Mesothelial cell of epicardium (in vitro differentiated cells): ENCODE data around the gene MRPL4. TPM values are rescaled to one million over a fixed set of nuclear protein-coding genes. Genes with fewer than 3 reads are reported as not detected.
"Not testable (repeated sequence)": the region's sequence is repeated elsewhere in the genome, so short reads cannot be mapped to it uniquely, and the experiment has no call there.

Experiments
- DNase-seq, 2 experiments: peaks; one replicate each; pipeline ENCODE4 v3.0.0; 2021; ENCODE audit warnings: low spot score in 2 of 2; ENCODE audit not compliant: unreplicated experiment in 2 of 2
- H3K27ac Mint-ChIP-seq: 2 replicates; pipeline ENCODE4 v1.8.0; 2021; ENCODE audit warnings: mixed read lengths
- H3K27me3 Mint-ChIP-seq: 2 replicates; pipeline ENCODE4 v1.8.0; 2021; ENCODE audit warnings: low read depth, mixed read lengths
- H3K36me3 Mint-ChIP-seq: 2 replicates; pipeline ENCODE4 v1.8.0; 2021; ENCODE audit warnings: mixed read lengths
- H3K4me1 Mint-ChIP-seq: 2 replicates; pipeline ENCODE4 v1.8.0; 2021; ENCODE audit warnings: mixed read lengths
- H3K4me3 Mint-ChIP-seq: 2 replicates; pipeline ENCODE4 v1.8.0; 2021; ENCODE audit warnings: mild to moderate bottlenecking, moderate library complexity, mixed read lengths
- H3K9me3 Mint-ChIP-seq: 2 replicates; pipeline ENCODE4 v1.8.0; 2021; ENCODE audit warnings: mixed read lengths
- CTCF ChIP-seq: fragments of 200-600 bp; sonication (generic); IDR thresholded peaks from one replicate; pipeline ENCODE4 v1.5.0; 2021; ENCODE audit warnings: antibody characterized with exemption; ENCODE audit not compliant: unreplicated experiment
- total RNA-seq: library from RNA; stranded (reverse); gene quantifications from 3 replicates; pipeline ENCODE4 v1.2.1, GENCODE V29; 2021

MRPL4 gene
- total RNA-seq, 1 donor from 2014 or later, result 54.1 TPM

- H3K4me1 Mint-ChIP-seq, result peaks cover 9% of the 10 kb centered on the region
- peak overlapping the region; percentile 90 for H3K27ac Mint-ChIP-seq
- no peak for TF ChIP-seq CTCF
- no peaks in the 10 kb centered on the region for H3K36me3 Mint-ChIP-seq
- no peaks in the 10 kb centered on the region for H3K9me3 Mint-ChIP-seq
- H3K4me3 Mint-ChIP-seq, result no peak overlapping the region
- no peaks in the 10 kb centered on the region for H3K27me3 Mint-ChIP-seq
- DNase-seq, result no peak
These were observed 13.7 kb upstream of the MRPL4 start for GRCh38 chr19:10238172-10238783.

GRCh38 chr19:10241826-10242449, 10.1 kb upstream of the MRPL4 start:
- H3K4me3 Mint-ChIP-seq, H3K9me3 Mint-ChIP-seq, H3K4me1 Mint-ChIP-seq, H3K27me3 Mint-ChIP-seq, DNase-seq, H3K27ac Mint-ChIP-seq, H3K36me3 Mint-ChIP-seq: not testable (repeated sequence)

GRCh38 chr19:10243606-10244005, 8.4 kb upstream of the MRPL4 start:
- Mint-ChIP-seq H3K27ac (no peak overlapping the region), H3K27me3 (no peaks in the 10 kb centered on the region), H3K9me3 (no peaks in the 10 kb centered on the region), H3K4me3 (no peak overlapping the region), H3K4me1 (no peaks in the 10 kb centered on the region), H3K36me3 (no peaks in the 10 kb centered on the region)
- DNase-seq, result no peak
- TF ChIP-seq CTCF, result no peak

GRCh38 chr19:10245189-10245939, 6.7 kb upstream of the MRPL4 start:
- TF ChIP-seq CTCF, result no peak
- H3K27me3 Mint-ChIP-seq, result no peaks in the 10 kb centered on the region
- H3K4me3 Mint-ChIP-seq, result no peak overlapping the region
- no peaks in the 10 kb centered on the region for H3K9me3 Mint-ChIP-seq
- DNase-seq, result no peak
- no peaks in the 10 kb centered on the region for H3K4me1 Mint-ChIP-seq
- no peaks in the 10 kb centered on the region for H3K36me3 Mint-ChIP-seq
- H3K27ac Mint-ChIP-seq, result no peak overlapping the region

GRCh38 chr19:10246511-10246910, 5.5 kb upstream of the MRPL4 start:
- no peak overlapping the region for H3K27ac Mint-ChIP-seq
- no peak overlapping the region for H3K4me3 Mint-ChIP-seq
- peaks cover under 1% of the 10 kb centered on the region for H3K4me1 Mint-ChIP-seq
- H3K36me3 Mint-ChIP-seq, result no peaks in the 10 kb centered on the region
- H3K9me3 Mint-ChIP-seq, result no peaks in the 10 kb centered on the region
- DNase-seq, result no peak
- no peak for TF ChIP-seq CTCF
- no peaks in the 10 kb centered on the region for H3K27me3 Mint-ChIP-seq

GRCh38 chr19:10252707-10253106, 693 bp downstream of the MRPL4 start:
- no peak for DNase-seq
- peaks cover 18% of the 10 kb centered on the region for H3K36me3 Mint-ChIP-seq
- no peaks in the 10 kb centered on the region for H3K27me3 Mint-ChIP-seq
- no peaks in the 10 kb centered on the region for H3K9me3 Mint-ChIP-seq
- peak overlapping the region; percentile 59 for H3K27ac Mint-ChIP-seq
- peak overlapping the region; percentile 99 for H3K4me3 Mint-ChIP-seq
- peaks cover 10% of the 10 kb centered on the region for H3K4me1 Mint-ChIP-seq
- no peak for TF ChIP-seq CTCF
